ENCODE results near the gene AGAP1.

AGAP1 gene

GRCh38 chr2:236001854-236002253, 508.0 kb downstream of the AGAP1 start:
- no peak for DNase-seq (ENCODE audit: low read depth)

- no peak for DNase-seq (ENCODE audit: low read depth)
These were observed 514.2 kb downstream of the AGAP1 start for GRCh38 chr2:236008006-236008405.

DNA sequence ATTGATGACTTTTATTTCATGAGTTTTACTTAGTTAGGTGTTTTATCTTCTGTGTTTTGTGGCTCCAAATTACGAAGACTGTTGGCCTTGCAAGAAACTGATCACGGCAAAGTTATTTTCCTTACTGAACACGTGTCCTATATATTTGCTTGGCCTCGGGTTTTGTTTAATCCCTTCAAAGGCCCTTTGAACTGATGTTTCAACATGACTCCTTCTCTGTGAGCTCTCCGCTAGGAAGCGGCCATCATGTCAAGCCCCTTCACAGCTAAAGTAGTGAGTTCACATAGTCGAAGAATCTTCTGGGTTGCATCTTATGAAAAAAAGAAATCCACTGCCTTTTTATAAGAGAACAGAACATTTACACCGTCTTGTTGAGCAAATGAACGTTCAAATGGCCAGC, 515.0 kb downstream of the AGAP1 start:
- no peak for DNase-seq (ENCODE audit: low read depth)

DNA sequence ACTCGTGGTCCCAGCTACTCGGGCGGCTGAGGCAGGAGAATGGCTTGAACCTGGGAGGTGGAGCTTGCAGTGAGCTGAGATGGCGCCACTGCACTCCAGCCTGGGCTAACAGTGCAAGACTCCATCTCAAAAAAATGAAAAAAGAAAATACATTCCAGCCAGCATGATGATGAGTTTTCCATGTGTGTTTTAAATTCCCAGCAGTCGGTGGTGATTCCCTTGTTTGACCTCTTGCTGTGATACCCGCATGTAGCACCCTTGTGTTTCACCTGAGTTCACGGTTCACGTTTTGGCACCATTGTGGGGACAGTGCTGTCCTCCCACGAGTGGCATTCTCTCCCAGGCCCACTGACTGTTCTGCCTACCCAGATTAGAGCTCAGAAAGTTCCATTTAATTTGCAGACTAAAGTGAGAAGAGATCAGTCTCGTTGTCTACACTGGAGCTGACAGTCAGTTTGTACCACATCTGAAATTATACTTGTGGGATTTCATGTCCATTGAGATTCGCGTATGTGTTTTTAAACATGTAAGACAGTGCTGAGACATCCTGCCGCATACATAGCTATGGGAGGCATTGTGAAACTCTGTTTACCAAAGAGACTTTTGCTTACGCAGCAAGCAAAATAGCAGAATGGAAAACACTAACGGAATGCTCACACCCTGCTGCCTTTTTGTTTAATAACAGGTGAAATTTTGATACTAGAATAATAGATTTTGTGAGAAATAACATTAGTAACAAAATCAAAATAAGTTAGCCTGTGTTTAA, 517.3 kb downstream of the AGAP1 start:
- DNase-seq (ENCODE audit: low read depth): no peak

DNA sequence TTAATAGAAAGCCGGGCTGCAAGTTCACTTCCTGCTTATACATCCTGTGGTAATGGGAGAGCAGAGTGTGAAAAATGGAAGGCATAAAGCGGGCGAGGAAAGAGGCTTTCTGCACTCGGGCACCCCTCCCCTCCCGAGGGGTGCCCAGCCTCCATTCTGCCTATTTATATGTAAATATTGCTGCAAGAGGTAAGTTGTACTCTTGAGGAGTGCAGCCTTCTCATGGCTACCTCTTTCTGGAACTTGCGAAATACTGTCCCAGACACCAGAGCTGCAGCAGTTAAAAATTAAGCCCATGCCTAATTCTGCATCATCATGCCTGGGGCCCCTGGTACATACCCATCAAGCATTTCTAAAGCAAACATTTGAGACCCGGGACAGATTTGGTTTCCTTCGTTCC, 518.3 kb downstream of the AGAP1 start:
- DNase-seq (ENCODE audit: low read depth): no peak

DNA sequence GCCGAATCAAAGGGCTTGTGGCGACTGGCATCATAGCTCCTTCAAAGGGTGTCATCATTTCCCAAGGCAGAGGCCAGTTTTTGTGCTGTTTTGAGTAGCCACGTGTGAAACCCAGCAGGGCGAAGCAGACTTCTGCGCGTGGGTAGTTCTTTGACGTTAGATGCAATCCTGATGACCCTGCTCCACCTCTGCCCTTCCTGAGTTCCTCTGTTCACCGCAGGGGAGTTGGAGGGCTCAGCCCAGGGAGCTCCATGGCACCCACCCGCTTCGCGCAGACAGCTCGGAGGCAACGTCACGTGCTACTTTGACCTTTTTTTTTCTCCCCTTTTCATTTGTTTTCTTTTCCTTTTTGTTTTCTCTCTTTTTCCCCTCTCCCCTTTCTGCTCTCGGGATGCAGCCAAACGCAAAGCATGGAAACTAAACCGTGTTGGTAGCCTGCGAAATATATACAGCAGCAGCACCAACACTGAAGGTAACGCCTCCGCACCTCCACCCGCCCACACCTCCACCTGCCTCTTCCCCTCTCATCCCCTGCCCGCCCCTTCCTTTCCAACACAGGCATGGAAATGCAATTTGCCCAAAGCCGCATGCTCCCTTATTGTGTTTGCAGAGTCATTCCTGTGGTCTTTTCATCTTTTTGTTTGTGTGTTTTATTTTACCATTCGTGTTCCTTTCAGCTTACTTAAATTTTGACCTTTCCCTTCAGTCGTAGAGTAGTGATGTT, 520.7 kb downstream of the AGAP1 start:
- DNase-seq (ENCODE audit: low read depth): no peak

DNA sequence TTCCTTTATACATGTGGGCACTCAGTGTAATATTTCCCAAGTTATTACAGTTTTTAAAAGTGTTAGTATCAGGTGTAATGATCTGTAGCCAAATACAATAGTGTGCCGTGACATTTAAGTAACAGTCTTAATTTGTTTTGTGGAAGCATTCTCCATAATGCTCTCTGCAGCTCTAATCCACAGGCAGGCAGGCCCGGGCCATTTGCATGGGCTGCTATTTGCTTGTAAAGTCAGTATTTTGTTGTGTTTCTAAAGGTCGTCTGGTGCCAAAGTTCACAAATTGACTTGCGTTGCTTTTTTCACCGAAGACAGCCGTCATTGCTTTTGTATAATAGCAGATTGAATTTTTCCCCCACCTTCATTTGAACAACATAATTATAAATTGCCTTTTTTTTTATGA, 521.3 kb downstream of the AGAP1 start:
- no peak for DNase-seq (ENCODE audit: low read depth)

DNA sequence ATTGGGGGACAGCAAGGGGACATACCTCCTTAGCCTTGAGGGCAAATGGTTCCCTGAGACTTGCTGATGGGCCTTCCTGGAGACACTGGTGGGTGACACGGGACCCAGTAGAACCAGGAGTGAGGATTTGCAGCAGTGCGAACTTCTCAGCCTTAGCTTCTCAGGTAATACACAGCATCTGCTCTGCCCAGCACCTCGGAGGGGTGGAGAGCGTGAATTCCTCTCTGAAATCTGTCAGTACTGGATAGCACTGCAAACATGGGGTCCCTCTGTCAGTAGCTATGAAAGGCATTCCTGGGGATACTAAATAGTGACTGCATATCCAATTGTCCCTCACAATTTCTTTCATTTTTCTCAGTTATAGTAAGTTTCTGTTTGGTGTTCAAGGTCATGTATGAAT, 522.7 kb downstream of the AGAP1 start:
- DNase-seq (ENCODE audit: low read depth): no peak

DNA sequence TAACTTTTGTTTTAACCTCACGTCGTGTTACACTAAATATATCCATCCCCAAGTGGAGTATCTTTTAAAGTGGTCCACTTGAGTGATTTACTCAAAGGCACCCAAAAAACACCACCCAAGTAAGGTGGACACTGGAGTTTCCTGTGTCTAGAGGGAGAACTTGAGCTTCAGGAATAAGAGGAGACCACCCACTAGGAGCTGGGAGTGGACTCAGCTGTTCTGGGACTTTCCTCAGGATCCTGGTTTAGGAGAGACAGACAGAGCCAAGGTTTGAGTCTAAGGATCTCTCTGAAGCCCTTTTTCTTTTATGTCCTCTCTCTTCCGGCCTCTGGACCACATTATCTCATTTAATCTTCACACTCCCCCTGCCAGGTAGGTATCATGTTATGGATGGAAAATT, 523.6 kb downstream of the AGAP1 start:
- DNase-seq (ENCODE audit: low read depth): no peak

DNA sequence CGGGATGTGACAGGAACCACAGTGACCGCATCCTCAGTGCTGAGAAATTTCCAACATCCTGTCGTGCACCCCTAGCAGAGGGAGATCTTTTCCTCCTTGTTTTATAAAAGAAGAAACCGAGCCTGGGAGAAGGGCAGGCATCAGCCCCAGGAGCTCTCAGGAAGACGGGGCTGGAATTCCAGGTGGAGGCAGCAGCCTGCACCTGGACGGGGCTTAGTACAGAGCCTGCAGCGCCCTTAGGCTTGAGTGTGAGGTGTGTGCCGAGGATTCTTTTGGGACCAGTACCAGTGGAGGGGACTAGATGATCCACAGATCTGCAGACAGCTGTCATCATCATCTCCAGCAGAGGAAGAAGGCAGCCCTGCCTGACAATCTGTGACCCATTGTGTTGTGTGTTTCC, 525.6 kb downstream of the AGAP1 start:
- no peak for DNase-seq (ENCODE audit: low read depth)

- no peak for DNase-seq (ENCODE audit: low read depth)
These were observed 527.7 kb downstream of the AGAP1 start for GRCh38 chr2:236021499-236022057.

GRCh38 chr2:236022128-236022527, 528.3 kb downstream of the AGAP1 start:
- no peak for DNase-seq (ENCODE audit: low read depth)

DNA sequence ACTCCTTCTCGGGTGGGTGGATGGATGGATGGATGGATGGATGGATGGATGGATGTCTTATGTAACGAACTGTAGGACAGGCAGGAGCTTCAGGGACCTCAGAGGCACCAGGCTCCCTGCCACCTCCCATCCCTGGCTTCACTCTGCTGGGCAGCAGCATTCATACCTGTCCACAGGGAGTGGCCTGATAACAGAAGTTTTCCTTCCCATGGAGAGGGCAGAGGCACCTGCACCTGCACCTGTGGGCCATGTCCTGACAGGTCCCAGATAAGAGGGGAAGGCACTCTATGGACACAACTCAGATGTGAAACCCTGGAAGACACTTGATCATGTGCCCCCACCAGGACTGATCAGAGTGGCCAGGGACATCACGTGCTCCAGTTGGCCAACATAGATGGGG, 532.0 kb downstream of the AGAP1 start:
- DNase-seq (ENCODE audit: low read depth): no peak

- DNase-seq (ENCODE audit: low read depth): no peak
These were observed 533.0 kb downstream of the AGAP1 start for GRCh38 chr2:236026841-236027240.

DNA sequence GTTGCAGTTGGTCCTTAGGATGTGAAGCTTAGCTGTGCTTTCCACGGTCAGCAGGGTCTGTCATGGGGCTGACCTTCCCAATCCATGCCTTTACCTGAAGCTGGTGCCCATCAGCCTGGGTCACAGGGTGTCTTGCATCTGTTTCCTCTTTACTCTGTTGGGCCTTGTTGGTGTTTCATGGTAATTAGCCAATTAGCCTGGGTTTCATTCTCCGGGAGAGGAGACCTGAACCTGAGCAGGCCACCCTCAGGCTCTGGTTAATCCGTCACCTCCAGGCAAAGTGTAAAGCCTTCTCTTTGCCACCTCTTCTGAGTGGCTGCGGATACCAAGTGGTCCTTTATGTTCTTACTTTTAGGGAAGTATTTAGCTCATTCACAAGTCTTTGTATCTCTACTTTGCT, 534.2 kb downstream of the AGAP1 start:
- no peak for DNase-seq (ENCODE audit: low read depth)

GRCh38 chr2:236033462-236033861, 539.6 kb downstream of the AGAP1 start:
- no peak for DNase-seq (ENCODE audit: low read depth)

GRCh38 chr2:236034974-236035373, 541.1 kb downstream of the AGAP1 start:
- DNase-seq (ENCODE audit: low read depth): no peak

DNA sequence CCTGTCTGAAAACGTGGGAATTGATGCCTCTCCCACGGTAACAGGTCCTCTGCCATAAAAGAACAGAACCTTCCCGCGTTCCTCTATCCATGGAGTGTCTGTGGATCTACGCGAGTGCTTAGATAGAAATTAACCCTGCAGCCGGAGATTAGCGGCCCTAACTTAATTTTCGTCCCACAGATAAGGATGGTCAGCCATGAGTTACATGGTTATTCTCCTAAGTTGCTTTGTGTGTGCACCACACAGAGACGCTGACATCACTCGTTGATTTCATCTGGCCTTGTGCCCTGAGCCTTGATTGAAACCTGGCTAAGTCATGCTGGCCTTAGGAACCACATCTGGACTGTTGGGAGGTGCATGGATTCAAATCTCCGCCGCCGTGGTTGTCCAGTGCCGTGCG, 542.2 kb downstream of the AGAP1 start:
- no peak for DNase-seq (ENCODE audit: low read depth)

DNA sequence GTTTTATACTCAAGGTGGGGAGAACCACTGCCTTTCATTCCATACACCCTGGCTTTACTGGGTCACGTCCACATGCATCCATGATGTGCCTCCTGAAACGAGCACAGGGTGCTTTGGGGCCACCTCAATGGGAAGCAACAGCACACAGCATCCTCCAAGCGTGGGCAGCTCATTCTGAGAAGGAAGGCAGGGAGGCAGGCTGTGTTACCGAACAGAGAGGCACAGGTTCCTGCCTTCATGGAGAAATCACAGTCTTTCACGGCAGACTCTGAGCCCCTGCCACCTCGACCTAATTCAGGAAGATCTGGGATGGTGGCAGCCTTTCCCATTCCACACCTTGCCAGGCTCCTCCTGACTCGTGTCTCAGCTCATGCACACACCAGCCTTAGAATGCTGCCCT, 544.3 kb downstream of the AGAP1 start:
- no peak for DNase-seq (ENCODE audit: low read depth)

GRCh38 chr2:236040600-236041328, 546.9 kb downstream of the AGAP1 start:
- DNase-seq (ENCODE audit: low read depth): no peak

- no peak for DNase-seq (ENCODE audit: low read depth)
These were observed 547.8 kb downstream of the AGAP1 start for GRCh38 chr2:236041616-236042015.

DNA sequence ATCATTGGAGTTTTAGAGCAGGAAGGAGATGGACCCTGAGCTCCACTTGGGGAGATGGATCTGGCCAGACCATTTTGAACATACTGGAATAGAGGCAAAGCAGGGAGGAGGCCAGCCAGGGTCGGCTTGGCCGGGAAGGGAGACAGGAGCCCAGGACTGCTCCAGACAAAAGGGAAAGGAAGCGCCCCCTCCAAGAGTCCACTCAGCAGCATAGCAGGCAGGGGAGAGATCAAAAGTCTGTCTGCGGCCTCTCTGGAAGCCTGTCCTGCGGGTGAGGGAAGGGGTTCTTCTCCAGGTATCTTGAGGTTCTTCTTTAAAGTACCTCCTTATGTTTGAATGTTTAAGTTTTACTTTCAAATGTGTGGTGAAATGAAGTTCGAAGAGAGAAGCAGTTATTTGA, 548.2 kb downstream of the AGAP1 start:
- no peak for DNase-seq (ENCODE audit: low read depth)

- DNase-seq (ENCODE audit: low read depth): no peak
These were observed 550.3 kb downstream of the AGAP1 start for GRCh38 chr2:236044191-236044590.

Data from activated T-helper 9 cell treated with anti-CD3 and anti-CD28 coated beads, Interleukin-2, amount 50 U/mL, for 16 hours (primary cell).